Measurements from ENCODE around the gene RNF215. TPM values are rescaled to one million over a fixed set of nuclear protein-coding genes. Genes with fewer than 3 reads are reported as not detected.

Gene RNF215
- polyA plus RNA-seq, 1 experiment = 11.4 TPM

GRCh38 chr22:30361916-30362650 lies 25.1 kb downstream of the RNF215 start:
- no peak overlapping the region for H3K27ac ChIP-seq (ENCODE audit: low read depth, low read length)
- H3K9me3 ChIP-seq (ENCODE audit: control insufficient read depth, insufficient read depth, low read length) = no peaks in the 10 kb centered on the region
- ChIA-PET POLR2A (no interaction called here), CTCF (no interaction called here)
- DNase-seq (ENCODE audit: low read depth, low spot score) = no peak
- H3K4me3 ChIP-seq (ENCODE audit: low read depth, low read length) = no peak overlapping the region
- H3K27me3 ChIP-seq (ENCODE audit: control insufficient read depth, insufficient read depth, low read length) = no peaks in the 10 kb centered on the region
- TF ChIP-seq CTCF (IDR thresholded peaks at IDR 0.05; ENCODE audit: low read depth, low read length) = no peak

GRCh38 chr22:30358541-30358940 lies 28.7 kb downstream of the RNF215 start:
- TF ChIP-seq CTCF (IDR thresholded peaks at IDR 0.05; ENCODE audit: low read depth, low read length) = no peak
- H3K27ac ChIP-seq (ENCODE audit: low read depth, low read length) = no peak overlapping the region
- CTCF ChIA-PET = interaction anchor here (0.7 kb wide), 1 partner anchor 70 kb away, joined by 3 read pairs; no protein-coding TSS in a partner anchor
- H3K4me3 ChIP-seq (ENCODE audit: low read depth, low read length) = no peak overlapping the region
- POLR2A ChIA-PET = no interaction called here
- no peak for DNase-seq (ENCODE audit: low read depth, low spot score)
- H3K27me3 ChIP-seq (ENCODE audit: control insufficient read depth, insufficient read depth, low read length) = no peaks in the 10 kb centered on the region
- no peaks in the 10 kb centered on the region for H3K9me3 ChIP-seq (ENCODE audit: control insufficient read depth, insufficient read depth, low read length)

- ChIA-PET CTCF (no interaction called here), POLR2A (interaction anchor here (0.9 to 1.7 kb wide), 4 partner anchors 8 to 69 kb away, joined by 4 to 19 read pairs (median 4); partner anchors contain the start of gene CASTOR1)
- H3K9me3 ChIP-seq (ENCODE audit: control insufficient read depth, insufficient read depth, low read length) = no peaks in the 10 kb centered on the region
- no peak for TF ChIP-seq CTCF (IDR thresholded peaks at IDR 0.05; ENCODE audit: low read depth, low read length)
- H3K27me3 ChIP-seq (ENCODE audit: control insufficient read depth, insufficient read depth, low read length) = no peaks in the 10 kb centered on the region
- DNase-seq (ENCODE audit: low read depth, low spot score) = no peak
- H3K27ac ChIP-seq (ENCODE audit: low read depth, low read length) = no peak overlapping the region
- H3K4me3 ChIP-seq (ENCODE audit: low read depth, low read length) = peak overlapping the region; percentile 92; the same call in 1 of the 2 replicates
Observed at GRCh38 chr22:30357650-30358215, 29.5 kb downstream of the RNF215 start.

- CTCF ChIA-PET = interaction anchor here (0.9 to 1.8 kb wide), 4 partner anchors 29 to 71 kb away, joined by 3 to 9 read pairs (median 4); partner anchors contain the start of gene CASTOR1
- POLR2A ChIA-PET = interaction anchor here (0.6 to 1.7 kb wide), 12 partner anchors 9 to 94 kb away, joined by 3 to 19 read pairs (median 4); partner anchors contain the start of genes CASTOR1 and TBC1D10A
- no peak for TF ChIP-seq CTCF (IDR thresholded peaks at IDR 0.05; ENCODE audit: low read depth, low read length)
- H3K27ac ChIP-seq (ENCODE audit: low read depth, low read length) = peak overlapping the region; percentile 11
- H3K27me3 ChIP-seq (ENCODE audit: control insufficient read depth, insufficient read depth, low read length) = no peaks in the 10 kb centered on the region
- H3K4me3 ChIP-seq (ENCODE audit: low read depth, low read length) = peak overlapping the region; percentile 92
- H3K9me3 ChIP-seq (ENCODE audit: control insufficient read depth, insufficient read depth, low read length) = no peaks in the 10 kb centered on the region
- no peak for DNase-seq (ENCODE audit: low read depth, low spot score)
Observed at GRCh38 chr22:30357236-30357570, 30.0 kb downstream of the RNF215 start.

All from AG04450 (cell line).